ENCODE data around the gene SSX2IP. TPM values are rescaled to one million over a fixed set of nuclear protein-coding genes. Genes with fewer than 3 reads are reported as not detected.
"Not testable (repeated sequence)": the region's sequence is repeated elsewhere in the genome, so short reads cannot be mapped to it uniquely, and the experiment has no call there.

The SSX2IP gene
- total RNA-seq, 1 donor from 2014 or later: 10.6 TPM

- DNase-seq: no peak
These were observed 15.6 kb downstream of the SSX2IP start for GRCh38 chr1:84674705-84675104.

DNA sequence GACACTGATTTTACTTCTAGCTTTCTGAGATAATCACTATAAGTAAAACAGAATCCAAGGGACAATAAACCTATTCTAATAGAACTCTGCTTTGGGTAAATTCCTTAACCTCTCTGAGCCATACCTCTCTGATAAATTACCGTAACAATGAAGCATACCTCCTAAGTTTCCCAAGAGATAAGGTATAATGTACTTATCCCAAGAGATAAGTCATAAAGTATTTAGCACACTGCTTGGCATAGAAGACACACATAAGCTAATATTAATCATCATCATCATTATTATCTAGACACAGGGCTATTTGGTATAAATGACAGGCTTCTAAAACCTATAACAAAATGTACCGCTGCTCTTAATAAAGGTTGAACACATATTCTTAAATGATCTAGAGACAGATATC is 16.2 kb downstream of the SSX2IP start:
- no peak for DNase-seq

DNA sequence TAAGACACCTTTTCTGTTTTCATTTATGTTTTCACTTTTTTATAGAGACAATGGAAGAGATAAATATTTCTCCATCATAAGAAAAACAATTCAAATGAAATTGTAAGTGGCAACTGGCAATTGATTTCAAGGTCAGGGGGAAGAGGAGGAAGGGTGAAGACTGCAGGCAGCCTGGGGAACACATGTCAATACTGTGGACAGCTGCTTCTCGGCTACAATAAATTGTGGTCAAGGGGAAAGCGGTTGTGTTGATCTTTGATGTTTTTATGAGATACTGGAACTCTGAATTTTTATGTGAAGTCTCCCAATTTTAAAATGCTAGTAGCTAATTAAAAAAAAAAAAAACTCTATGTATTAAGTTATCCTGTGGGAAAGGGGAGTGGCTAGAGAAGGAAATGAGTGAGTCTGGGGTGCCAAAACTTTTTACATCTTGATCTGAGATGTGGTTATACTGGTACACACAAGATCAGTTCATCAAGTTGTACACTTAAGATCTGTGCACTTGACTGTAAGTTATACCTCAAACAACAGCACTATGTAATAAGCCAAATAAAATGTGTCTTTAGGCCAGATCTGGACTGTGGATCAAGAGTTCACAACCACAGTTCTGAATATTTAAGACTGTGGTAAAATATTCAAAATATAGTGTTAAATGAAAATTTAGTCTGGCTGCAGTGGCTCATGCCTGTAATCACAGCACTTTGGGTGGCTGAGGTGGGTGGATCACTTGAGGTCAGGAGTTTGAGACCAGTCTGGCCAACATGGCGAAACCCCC is 18.0 kb downstream of the SSX2IP start:
- DNase-seq: no peak

GRCh38 chr1:84669831-84670230 is 20.4 kb downstream of the SSX2IP start:
- DNase-seq: no peak

DNA sequence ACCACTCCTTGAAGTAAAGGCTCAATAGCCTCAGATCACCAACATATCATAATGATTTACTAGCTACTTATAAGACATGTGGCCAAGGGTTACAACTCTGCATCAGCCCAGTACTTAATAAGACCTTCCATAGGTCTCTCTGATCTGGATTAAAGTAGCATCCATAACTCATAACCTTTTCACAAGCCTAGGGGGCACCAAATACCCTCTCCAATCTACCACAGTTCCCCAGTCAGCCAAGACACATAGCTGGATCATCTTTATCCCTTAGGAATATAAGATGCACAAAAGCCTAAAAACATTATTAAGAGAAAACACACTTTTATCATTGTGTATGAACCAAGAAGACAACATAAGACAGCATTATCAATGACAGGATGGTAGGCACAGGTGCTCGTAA is 22.1 kb downstream of the SSX2IP start:
- DNase-seq: no peak

DNA sequence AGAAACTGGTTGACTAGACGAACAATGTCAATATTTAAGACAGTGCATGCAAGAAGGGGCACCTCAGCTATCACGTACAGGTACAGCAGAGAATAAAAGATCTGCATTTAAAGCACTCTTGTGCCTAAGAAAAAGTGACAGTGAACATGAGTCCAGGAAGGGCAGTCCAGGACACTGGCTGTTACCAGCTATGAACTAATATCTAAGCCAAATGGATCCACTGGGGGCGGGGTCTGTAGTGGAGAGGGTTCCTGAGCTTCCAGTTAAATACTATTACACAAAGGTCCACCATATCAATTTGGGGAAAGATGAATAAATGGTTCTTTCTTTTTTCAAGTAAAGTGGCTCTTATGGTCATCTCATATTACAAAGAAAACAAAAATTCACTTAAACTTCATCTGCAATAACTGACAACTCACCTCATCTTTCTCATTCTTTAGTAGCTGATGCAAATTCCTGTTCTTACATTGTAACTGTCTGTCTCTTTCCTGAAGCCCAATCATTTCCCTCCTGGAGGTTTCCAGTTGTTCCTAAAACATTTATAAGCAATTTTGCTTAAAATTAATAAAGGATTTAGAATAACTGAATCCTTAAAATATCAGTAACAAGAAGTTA is 24.5 kb downstream of the SSX2IP start:
- no peak for DNase-seq

- no peak for DNase-seq
These were observed 37.1 kb downstream of the SSX2IP start for GRCh38 chr1:84653130-84653677.

DNA sequence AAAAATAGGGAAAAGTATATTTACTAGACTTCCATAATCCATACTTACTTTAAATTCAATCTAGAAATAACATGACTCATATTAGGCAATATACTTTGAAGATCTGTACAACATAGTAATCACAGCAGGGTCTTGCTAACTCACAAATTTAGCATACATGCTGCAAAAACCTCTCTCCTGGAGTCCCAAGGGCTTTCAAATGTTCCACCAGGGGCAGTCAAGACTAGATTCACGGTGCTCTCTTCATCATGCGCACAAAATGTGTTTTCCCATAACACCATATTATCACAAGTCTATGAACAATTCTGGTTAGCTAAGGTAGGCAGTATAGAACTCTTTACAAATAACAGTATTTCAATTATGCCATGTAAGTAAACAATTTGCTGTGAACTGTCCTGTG is 45.8 kb downstream of the SSX2IP start:
- no peak for DNase-seq

DNA sequence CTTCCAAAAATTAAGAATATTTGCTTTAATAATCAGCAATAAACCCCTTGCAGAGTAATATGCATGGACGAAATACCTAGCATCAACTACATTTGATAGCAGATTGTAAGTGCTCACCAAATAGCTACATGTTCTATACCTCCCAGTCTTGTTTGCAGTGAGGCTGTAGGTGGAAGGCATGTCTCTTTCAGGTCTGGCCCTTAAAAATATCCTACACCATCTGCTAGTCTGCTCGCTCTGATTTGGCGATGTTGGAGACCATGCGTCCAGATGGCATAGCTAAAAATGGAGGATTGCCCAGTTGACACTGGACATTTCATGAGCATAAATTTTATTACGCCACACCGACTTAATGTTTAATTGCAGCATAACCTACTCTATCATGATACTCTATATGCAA is 47.1 kb downstream of the SSX2IP start:
- DNase-seq: no peak

DNA sequence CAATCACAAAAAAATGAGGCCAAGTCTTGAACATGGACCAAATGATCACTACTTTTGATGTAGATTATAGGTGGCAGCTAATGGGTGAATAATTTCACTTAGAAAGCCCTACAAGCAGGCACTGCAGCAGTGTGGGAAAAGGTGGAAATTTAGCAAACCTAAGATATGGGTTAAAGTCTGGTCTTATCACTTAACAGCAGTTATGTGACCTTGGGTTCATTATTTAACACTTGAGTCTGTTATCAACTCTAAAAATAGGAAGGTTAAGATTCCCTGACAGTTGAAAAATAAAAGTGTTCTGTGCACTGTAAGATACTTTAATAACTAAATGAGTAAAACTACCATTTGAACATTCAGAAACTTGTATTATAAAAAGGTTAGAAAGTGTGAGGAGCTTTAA is 47.5 kb downstream of the SSX2IP start:
- DNase-seq: no peak

DNA sequence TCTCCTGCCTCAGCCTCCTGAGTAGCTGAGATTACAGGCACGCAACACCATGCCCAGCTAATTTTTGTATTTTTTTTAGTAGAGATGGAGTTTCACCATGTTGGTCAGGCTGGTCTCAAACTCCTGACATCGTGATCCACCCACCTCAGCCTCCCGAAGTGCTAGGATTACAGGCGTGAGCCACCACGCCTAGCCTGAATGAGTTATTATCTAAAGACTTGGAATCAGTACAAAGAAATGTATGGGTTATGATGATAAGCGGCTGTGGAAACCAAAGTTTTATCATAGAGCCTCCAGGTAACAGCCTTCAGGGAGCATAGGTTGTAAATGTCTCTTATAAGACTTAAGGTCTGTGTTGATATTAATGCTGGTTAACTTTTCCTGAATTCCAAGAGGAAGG is 50.5 kb downstream of the SSX2IP start:
- DNase-seq: not testable (repeated sequence)

DNA sequence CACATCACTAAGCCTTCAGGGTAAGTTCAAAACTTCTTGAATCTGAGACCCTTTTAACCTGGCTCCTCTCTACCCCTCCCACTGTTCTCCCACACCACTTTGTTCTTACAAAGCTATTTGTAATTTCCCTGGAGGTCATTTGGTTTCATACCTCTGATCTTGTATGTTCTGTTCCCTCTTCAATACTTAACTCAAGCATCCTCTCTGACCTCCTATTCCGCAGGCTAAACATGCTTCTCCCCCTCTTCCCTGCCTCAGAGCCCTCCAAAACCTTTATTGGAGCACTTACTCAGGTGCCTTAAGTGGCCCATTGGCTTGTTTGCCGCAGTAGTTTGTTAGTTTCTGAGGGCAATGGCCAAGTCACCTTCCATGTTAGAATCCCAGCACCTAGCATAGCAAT is 54.8 kb downstream of the SSX2IP start:
- DNase-seq: no peak

GRCh38 chr1:84634536-84635205 is 55.6 kb downstream of the SSX2IP start:
- DNase-seq: no peak

- DNase-seq: no peak
These were observed 57.4 kb downstream of the SSX2IP start for GRCh38 chr1:84632673-84633434.

- no peak for DNase-seq
These were observed 58.1 kb downstream of the SSX2IP start for GRCh38 chr1:84632137-84632536.

- DNase-seq: no peak
These were observed 65.4 kb downstream of the SSX2IP start for GRCh38 chr1:84624876-84625275.

- no peak for DNase-seq
These were observed 68.7 kb downstream of the SSX2IP start for GRCh38 chr1:84621553-84621952.

DNA sequence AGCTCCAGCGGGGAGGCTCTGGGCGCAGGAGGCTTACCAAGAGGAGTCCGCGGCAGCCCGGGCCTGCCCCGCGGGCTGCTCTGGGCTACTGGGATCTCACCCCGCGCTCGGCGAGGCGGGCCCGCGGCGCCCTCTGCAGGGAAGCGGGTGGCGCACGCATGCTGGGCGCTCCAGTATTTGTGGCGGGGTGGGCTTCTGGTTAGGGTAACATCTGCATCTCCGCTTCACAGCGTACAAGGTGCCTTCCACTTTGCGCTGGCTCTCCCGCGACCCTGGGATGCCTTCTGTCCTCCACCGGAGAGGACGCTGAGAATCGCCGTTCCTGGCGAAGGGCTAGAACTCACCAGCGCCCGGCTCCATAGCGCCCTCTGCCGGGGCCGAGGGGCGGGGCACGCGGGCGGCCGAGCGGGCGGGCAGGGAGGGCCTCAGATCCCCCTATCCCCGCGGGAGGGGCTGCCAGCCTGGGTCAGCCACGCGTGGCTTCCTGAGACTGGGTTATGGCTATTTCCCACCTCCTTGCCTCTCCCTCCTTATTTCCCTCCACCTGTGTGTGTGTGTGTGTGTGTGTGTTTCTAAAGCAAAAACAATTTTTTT is 69.4 kb downstream of the SSX2IP start:
- peak; percentile 33 for DNase-seq

DNA sequence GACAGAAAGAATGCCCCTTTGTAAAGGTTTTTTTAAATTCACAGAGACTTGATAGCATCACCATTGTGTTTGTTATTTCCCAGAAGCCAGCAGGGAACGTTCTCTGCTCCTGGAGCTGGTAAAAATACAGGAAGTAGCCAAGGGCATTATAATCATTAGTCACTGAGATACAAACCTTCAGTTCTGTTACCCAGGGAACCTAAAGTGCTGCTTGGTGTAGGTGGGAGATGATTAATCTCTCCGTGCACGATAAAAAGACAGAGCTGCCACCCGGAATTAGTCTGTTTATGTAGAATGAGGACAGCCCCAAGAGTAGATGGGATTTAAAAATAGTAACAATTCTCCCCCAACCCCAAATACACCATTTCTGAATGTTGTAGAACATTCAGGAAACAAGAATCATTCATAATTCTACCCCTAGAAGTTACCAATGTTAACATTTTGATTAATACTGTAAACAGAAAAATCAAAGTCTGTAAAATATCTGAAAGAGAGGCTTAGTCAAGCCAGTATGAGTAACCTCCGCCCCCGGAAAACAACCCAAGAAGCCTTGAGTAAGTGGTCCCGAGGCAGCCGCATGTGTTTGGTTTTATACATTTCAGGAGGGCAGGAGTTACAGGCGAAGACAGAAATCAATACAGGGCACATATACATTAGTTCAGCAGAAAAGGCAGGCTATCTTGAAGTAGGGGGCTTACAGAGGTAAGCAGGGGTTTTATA is 70.7 kb downstream of the SSX2IP start:
- DNase-seq: no peak

DNA sequence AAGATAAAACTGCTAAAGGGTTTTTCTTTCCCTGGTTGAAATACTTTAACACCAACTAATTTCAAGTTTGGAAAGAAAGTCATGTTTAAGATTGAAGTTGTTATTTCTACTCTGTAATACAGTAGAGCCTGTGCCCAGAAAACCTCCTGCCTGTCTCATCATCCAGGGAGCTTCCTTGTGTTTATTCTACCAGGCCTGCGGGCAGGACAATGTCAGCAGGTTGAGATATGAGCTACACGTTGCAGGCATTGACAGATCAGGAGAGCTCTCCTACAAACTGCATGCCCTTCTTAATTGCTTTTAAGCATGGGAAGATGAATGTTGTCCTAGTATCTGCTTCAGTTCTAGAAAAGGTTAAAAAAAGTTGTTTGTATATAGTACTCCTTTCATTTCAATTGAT is 72.9 kb downstream of the SSX2IP start:
- no peak for DNase-seq

GRCh38 chr1:84615790-84616189 is 74.5 kb downstream of the SSX2IP start:
- no peak for DNase-seq
